ENCODE data around the gene ADAMTS19.
"Not testable (repeated sequence)": the region's sequence is repeated elsewhere in the genome, so short reads cannot be mapped to it uniquely, and the experiment has no call there.

ADAMTS19 gene

GRCh38 chr5:129584496-129584895 lies 124.4 kb downstream of the ADAMTS19 start:
- DNase-seq (ENCODE audit: low read depth in 2 of 2), result not testable (repeated sequence)

GRCh38 chr5:129591508-129592160 lies 131.5 kb downstream of the ADAMTS19 start:
- DNase-seq (ENCODE audit: low read depth in 2 of 2), result no peak

GRCh38 chr5:129593525-129593924 lies 133.4 kb downstream of the ADAMTS19 start:
- DNase-seq (ENCODE audit: low read depth in 2 of 2), result no peak

GRCh38 chr5:129601576-129601975 lies 141.5 kb downstream of the ADAMTS19 start:
- no peak for DNase-seq (ENCODE audit: low read depth in 2 of 2)

- no peak for DNase-seq (ENCODE audit: low read depth in 2 of 2)
Measured at GRCh38 chr5:129608350-129608749, 148.3 kb downstream of the ADAMTS19 start.

- no peak for DNase-seq (ENCODE audit: low read depth in 2 of 2)
Measured at GRCh38 chr5:129609710-129610109, 149.6 kb downstream of the ADAMTS19 start.

- DNase-seq (ENCODE audit: low read depth in 2 of 2), result no peak
Measured at GRCh38 chr5:129616517-129616916, 156.4 kb downstream of the ADAMTS19 start.

- no peak for DNase-seq (ENCODE audit: low read depth in 2 of 2)
Measured at GRCh38 chr5:129617206-129617605, 157.1 kb downstream of the ADAMTS19 start.

GRCh38 chr5:129619782-129620181 lies 159.7 kb downstream of the ADAMTS19 start:
- DNase-seq (ENCODE audit: low read depth in 2 of 2), result no peak

GRCh38 chr5:129622531-129622930 lies 162.4 kb downstream of the ADAMTS19 start:
- no peak for DNase-seq (ENCODE audit: low read depth in 2 of 2)

GRCh38 chr5:129629575-129629974 lies 169.5 kb downstream of the ADAMTS19 start:
- no peak for DNase-seq (ENCODE audit: low read depth in 2 of 2)

GRCh38 chr5:129630101-129630500 lies 170.0 kb downstream of the ADAMTS19 start:
- no peak for DNase-seq (ENCODE audit: low read depth in 2 of 2)

GRCh38 chr5:129631961-129632360 lies 171.9 kb downstream of the ADAMTS19 start:
- no peak for DNase-seq (ENCODE audit: low read depth in 2 of 2)

- DNase-seq (ENCODE audit: low read depth in 2 of 2), result not testable (repeated sequence)
Measured at GRCh38 chr5:129637501-129637900, 177.4 kb downstream of the ADAMTS19 start.

- DNase-seq (ENCODE audit: low read depth in 2 of 2), result no peak
Measured at GRCh38 chr5:129639331-129639730, 179.2 kb downstream of the ADAMTS19 start.

- DNase-seq (ENCODE audit: low read depth in 2 of 2), result no peak
Measured at GRCh38 chr5:129652349-129653056, 192.4 kb downstream of the ADAMTS19 start.

- DNase-seq (ENCODE audit: low read depth in 2 of 2), result no peak
Measured at GRCh38 chr5:129653057-129653375, 192.9 kb downstream of the ADAMTS19 start.

- no peak for DNase-seq (ENCODE audit: low read depth in 2 of 2)
Measured at GRCh38 chr5:129653442-129653841, 193.3 kb downstream of the ADAMTS19 start.

GRCh38 chr5:129656952-129657351 lies 196.9 kb downstream of the ADAMTS19 start:
- no peak for DNase-seq (ENCODE audit: low read depth in 2 of 2)

GRCh38 chr5:129658801-129659200 lies 198.7 kb downstream of the ADAMTS19 start:
- no peak for DNase-seq (ENCODE audit: low read depth in 2 of 2)

GRCh38 chr5:129661366-129662035 lies 201.4 kb downstream of the ADAMTS19 start:
- no peak for DNase-seq (ENCODE audit: low read depth in 2 of 2)

- DNase-seq (ENCODE audit: low read depth in 2 of 2), result peak; percentile 10 to 31
Measured at GRCh38 chr5:129664336-129664937, 204.3 kb downstream of the ADAMTS19 start.

Measured in activated CD4-positive, alpha-beta T cell treated with anti-CD3 and anti-CD28 coated beads for 24 hours (primary cell).